Natural killer cell (primary cell): ENCODE measurements around the gene MEGF6. TPM values are rescaled to one million over a fixed set of nuclear protein-coding genes. Genes with fewer than 3 reads are reported as not detected.

ENCODE experiments used
- ATAC-seq, 3 donors: fragments of 150-1000 bp in 2 of 3; fragments of 200-7000 bp in 1 of 3; cut with Tn5 transposase; 1 replicate in 1 of 3; 2 replicates in 2 of 3; pipeline ENCODE4 v1.10.0; 2021; ENCODE audit warnings: mild to moderate bottlenecking in 2 of 3, moderate library complexity in 2 of 3
- DNase-seq, 2 donors: peaks; one replicate each; pipeline versions ENCODE4 v3.0.0 to v3.0.0-alpha.2; 2013 to 2021; ENCODE audit warnings: mixed read lengths in 1 of 2
- H3K27ac ChIP-seq: one replicate; pipeline ENCODE4 v1.5.1; 2013; ENCODE audit warnings: mild to moderate bottlenecking, low read length
- H3K27me3 ChIP-seq: one replicate; pipeline ENCODE4 v1.6.1; 2013; ENCODE audit warnings: low read length; ENCODE audit not compliant: control insufficient read depth, insufficient read depth
- H3K36me3 ChIP-seq: one replicate; pipeline ENCODE4 v1.6.1; 2013; ENCODE audit warnings: low read length; ENCODE audit not compliant: control insufficient read depth, insufficient read depth
- H3K4me1 ChIP-seq: one replicate; pipeline ENCODE4 v1.6.1; 2013; ENCODE audit warnings: low read length; ENCODE audit not compliant: control insufficient read depth, insufficient read depth
- H3K4me3 ChIP-seq: one replicate; pipeline ENCODE4 v1.5.1; 2013; ENCODE audit warnings: low read length
- H3K9me3 ChIP-seq: one replicate; pipeline ENCODE4 v1.6.1; 2013; ENCODE audit warnings: low read length; ENCODE audit not compliant: control insufficient read depth, insufficient read depth
- H3K27ac Mint-ChIP-seq, 2 donors: one replicate each; pipeline ENCODE4 v1.8.0; 2022; ENCODE audit warnings: mild to moderate bottlenecking in 2 of 2, mixed read lengths in 2 of 2, moderate library complexity in 1 of 2
- H3K27me3 Mint-ChIP-seq, 2 donors: one replicate each; pipeline ENCODE4 v1.8.0; 2022; ENCODE audit warnings: low read depth in 2 of 2, mixed read lengths in 2 of 2
- H3K36me3 Mint-ChIP-seq: one replicate; pipeline ENCODE4 v1.8.0; 2022; ENCODE audit warnings: mixed read lengths
- H3K4me1 Mint-ChIP-seq, 2 donors: one replicate each; pipeline ENCODE4 v1.8.0; 2022; ENCODE audit warnings: mixed read lengths in 2 of 2
- H3K4me3 Mint-ChIP-seq: one replicate; pipeline ENCODE4 v1.8.0; 2022; ENCODE audit warnings: mild to moderate bottlenecking, moderate library complexity, mixed read lengths
- H3K9me3 Mint-ChIP-seq, 2 donors: one replicate each; pipeline ENCODE4 v1.8.0; 2022; ENCODE audit warnings: mixed read lengths in 2 of 2
- whole genome bisulfite sequencing: methylation state at CpG from one replicate; pipeline ENCODE4 v1.1.7; 2013; ENCODE audit warnings: missing lambda C conversion rate; ENCODE audit not compliant: insufficient coverage; 5-methylcytosine and 5-hydroxymethylcytosine counted together
- intact Hi-C: fragments of 100-400 bp; cut with micrococcal nuclease; formaldehyde crosslinking; loops from one replicate; pipeline ENCODE4 v1.14.2; 2022
- total RNA-seq, 4 donors: library from RNA; stranded (reverse); fragments of 120-200 nt in 1 of 4; gene quantifications; one replicate each; pipeline versions ENCODE4 v1.2.3 to v1.2.4, GENCODE V29; 2013 to 2022
- TF ChIP-seq, protein P1 (sequence below): fragments of 200-600 bp; IDR thresholded peaks from one replicate; pipeline ENCODE4 v1.8.0; 2022; ENCODE audit warnings: antibody characterized with exemption

MEGF6 gene
- total RNA-seq, 3 donors from 2014 or later (not counting 1 experiment from before 2014, with no cell fraction given): 3.1 to 15.6 (median 5.1) TPM

DNA sequence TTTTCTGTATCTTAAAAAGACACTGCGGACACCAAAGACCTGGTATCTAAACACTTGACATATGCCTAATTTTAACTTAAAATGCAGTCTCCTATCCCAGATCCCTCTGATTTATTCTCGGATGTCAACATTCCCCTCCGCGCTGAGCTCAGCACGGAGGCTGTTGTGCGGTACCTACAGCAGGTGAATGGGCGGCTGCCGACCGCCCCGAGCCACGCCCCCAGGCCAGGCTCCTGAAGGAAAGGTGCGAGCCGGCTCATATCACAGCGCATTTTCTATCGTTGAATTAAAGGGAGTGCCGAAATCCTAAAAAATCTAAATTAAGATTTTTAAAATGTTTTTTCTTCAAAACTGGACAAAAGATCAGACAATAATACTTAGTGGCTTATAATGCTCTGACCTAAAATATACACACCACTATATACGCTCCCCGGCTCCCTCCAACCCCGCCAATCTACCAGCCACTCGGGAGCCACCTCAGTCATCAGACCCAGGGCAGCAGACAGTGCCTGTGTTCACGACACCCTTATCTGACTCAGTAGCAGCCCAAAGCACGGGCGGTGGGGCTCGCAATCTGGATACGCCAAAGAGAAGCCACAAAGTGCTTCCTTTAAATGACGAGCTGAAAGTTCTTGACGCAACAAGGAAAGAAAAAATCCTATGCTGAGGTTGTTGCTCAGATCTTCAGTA is 34.5 kb upstream of the MEGF6 start:
- peaks cover 3 to 6% of the 10 kb centered on the region in 2 donors for H3K27me3 Mint-ChIP-seq
- Histone ChIP-seq H3K27me3 (peaks cover 8% of the 10 kb centered on the region), H3K27ac (no peak overlapping the region), H3K9me3 (no peaks in the 10 kb centered on the region), H3K36me3 (peaks cover 25% of the 10 kb centered on the region), H3K4me1 (peaks cover 16% of the 10 kb centered on the region), H3K4me3 (no peak overlapping the region)
- H3K4me1 Mint-ChIP-seq: peaks cover 27 to 29% of the 10 kb centered on the region in 2 donors
- no peak overlapping the region for H3K4me3 Mint-ChIP-seq
- ATAC-seq: no peak
- DNase-seq: no peak
- no peak overlapping the region for H3K27ac Mint-ChIP-seq
- H3K9me3 Mint-ChIP-seq: no peaks in the 10 kb centered on the region
- intact Hi-C loops: no loop called here
- no peaks in the 10 kb centered on the region for H3K36me3 Mint-ChIP-seq
- TF ChIP-seq, protein P1, sequence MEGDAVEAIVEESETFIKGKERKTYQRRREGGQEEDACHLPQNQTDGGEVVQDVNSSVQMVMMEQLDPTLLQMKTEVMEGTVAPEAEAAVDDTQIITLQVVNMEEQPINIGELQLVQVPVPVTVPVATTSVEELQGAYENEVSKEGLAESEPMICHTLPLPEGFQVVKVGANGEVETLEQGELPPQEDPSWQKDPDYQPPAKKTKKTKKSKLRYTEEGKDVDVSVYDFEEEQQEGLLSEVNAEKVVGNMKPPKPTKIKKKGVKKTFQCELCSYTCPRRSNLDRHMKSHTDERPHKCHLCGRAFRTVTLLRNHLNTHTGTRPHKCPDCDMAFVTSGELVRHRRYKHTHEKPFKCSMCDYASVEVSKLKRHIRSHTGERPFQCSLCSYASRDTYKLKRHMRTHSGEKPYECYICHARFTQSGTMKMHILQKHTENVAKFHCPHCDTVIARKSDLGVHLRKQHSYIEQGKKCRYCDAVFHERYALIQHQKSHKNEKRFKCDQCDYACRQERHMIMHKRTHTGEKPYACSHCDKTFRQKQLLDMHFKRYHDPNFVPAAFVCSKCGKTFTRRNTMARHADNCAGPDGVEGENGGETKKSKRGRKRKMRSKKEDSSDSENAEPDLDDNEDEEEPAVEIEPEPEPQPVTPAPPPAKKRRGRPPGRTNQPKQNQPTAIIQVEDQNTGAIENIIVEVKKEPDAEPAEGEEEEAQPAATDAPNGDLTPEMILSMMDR: no peak
- WGBS: 95% methylated on average over 27 of the region's 27 CpGs

DNA sequence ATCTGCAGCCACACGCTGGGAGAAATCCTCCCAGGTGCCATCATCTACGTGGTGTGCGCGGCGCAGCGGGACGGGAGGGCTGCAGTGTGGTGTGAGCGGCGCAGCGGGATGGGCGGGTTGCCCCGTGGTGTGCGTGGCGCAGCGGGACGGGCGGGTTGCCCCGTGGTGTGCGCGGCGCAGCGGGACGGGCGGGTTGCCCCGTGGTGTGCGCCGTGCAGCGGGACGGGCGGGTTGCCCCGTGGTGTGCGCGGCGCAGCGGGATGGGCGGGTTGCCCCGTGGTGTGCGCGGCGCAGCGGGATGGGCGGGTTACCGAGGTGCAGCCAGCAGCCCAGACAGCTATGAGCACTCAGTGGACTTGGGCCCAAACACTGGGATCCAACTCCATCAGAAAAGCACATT is 33.9 kb upstream of the MEGF6 start:
- Histone ChIP-seq H3K36me3 (peaks cover 25% of the 10 kb centered on the region), H3K9me3 (no peaks in the 10 kb centered on the region), H3K27me3 (peaks cover 3% of the 10 kb centered on the region), H3K4me3 (no peak overlapping the region), H3K27ac (no peak overlapping the region), H3K4me1 (peaks cover 10% of the 10 kb centered on the region)
- Mint-ChIP-seq H3K9me3 (no peaks in the 10 kb centered on the region), H3K36me3 (no peaks in the 10 kb centered on the region), H3K4me3 (no peak overlapping the region), H3K27ac (no peak overlapping the region), H3K4me1 (peaks cover 22 to 29% of the 10 kb centered on the region in 2 donors), H3K27me3 (peaks cover under 1 to 2% of the 10 kb centered on the region in 2 donors)
- intact Hi-C loops: no loop called here
- TF ChIP-seq, protein P1: no peak
- ATAC-seq (no peak), DNase-seq (no peak)
- WGBS: 97% methylated on average over 43 of the region's 43 CpGs

DNA sequence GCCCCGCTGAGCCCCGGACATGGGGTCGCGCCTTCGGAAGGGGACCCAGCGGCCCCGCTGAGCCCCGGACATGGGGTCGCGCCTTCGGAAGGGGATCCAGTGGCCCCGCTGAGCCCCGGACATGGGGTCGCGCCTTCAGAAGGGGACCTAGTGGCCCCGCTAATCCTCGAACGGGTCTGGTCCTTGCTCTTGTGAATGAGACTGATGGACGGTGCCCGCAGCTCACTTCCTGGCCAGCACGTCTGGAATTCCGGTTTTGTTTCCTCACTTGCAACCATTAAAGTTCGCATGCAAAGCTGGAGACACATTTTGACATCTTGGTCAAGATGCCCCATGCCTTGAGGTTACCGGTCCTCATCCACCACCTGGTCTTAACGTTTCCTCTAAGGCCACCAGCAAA is 33.0 kb upstream of the MEGF6 start:
- Mint-ChIP-seq H3K36me3 (no peaks in the 10 kb centered on the region), H3K4me3 (no peak overlapping the region), H3K27me3 (no peaks in the 10 kb centered on the region), H3K4me1 (peaks cover 16 to 23% of the 10 kb centered on the region in 2 donors), H3K9me3 (no peaks in the 10 kb centered on the region), H3K27ac (no peak overlapping the region)
- Histone ChIP-seq H3K27ac (no peak overlapping the region), H3K4me1 (peaks cover 3% of the 10 kb centered on the region), H3K36me3 (peaks cover 29% of the 10 kb centered on the region), H3K27me3 (no peaks in the 10 kb centered on the region), H3K9me3 (no peaks in the 10 kb centered on the region), H3K4me3 (no peak overlapping the region)
- TF ChIP-seq, protein P1: no peak
- WGBS: 94% methylated on average over 20 of the region's 25 CpGs
- DNase-seq (no peak), ATAC-seq (no peak)
- intact Hi-C loops: no loop called here
